GM18502 (cell line): ENCODE data around the gene SAP30.
A peak's percentile ranks its signal among the peaks of the same experiment; 100 is the strongest.

Experiments used
- ATAC-seq: cut with Tn5 transposase; IDR thresholded peaks from one replicate; pipeline ENCODE4 v1.9.1; 2021; ENCODE audit warnings: mild to moderate bottlenecking; ENCODE audit not compliant: unreplicated experiment, poor library complexity

The SAP30 gene

GRCh38 chr4:173411106-173411693, 40.4 kb downstream of the SAP30 start:
- no peak for ATAC-seq

- ATAC-seq = no peak
Observed at GRCh38 chr4:173413036-173413435, 42.3 kb downstream of the SAP30 start.

- ATAC-seq = no peak
Observed at GRCh38 chr4:173414456-173414855, 43.7 kb downstream of the SAP30 start.

DNA sequence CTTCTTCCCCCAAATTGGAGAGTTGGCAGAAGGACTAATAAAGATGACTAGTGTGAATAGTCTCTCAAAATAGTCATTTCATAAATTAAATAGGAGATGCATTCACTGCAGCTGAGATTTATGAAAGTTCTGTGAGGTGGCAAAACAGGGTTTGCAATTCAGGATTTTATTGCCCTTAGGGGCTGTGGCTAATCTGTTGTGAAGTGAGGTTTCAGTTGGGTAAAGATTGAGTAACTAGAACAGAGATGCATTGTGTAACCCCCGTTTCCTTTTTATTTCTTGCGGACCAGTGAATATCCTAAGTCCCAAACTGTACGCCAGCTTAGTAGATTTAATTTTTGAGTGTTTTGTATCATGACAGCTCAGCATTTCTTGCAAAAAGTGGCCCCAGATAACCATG, 44.3 kb downstream of the SAP30 start:
- ATAC-seq = no peak

DNA sequence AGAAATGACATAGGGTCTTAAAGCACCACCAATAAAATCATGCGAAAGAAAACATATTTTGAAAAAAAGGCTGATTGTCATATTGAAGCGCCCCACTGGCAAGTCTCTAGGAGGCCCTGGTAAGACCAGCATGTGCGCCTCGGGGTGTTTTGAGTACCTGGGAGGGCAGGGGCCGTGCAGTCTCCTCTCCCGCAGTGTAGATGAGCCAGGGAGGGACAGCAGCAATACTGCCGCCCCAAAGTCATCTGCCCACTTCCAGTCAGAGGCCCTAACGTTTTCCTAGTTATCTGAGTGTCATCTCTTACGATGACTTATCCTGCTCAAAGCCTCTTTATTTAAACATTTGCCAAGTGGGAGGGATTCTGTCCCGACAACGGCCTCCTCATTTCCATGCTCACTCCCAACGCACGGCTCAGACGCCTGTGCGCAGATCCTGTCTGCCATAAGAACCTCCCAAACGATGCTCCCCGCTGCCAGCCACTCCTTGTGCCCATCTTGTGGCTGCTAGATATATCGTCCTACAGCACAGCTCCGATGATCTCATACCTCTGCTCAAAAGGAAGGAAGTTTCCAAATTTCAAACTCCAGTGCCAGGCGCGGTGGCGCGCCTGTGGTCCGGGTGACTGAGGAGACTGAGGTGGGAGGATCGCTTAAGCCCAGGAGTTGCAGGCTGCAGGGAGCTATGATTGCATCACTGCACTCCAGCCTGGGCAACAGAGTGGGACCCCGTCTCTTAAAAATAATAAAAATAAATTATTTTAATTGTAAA, 45.3 kb downstream of the SAP30 start:
- ATAC-seq = no peak

- no peak for ATAC-seq
Observed at GRCh38 chr4:173417833-173418232, 47.1 kb downstream of the SAP30 start.

DNA sequence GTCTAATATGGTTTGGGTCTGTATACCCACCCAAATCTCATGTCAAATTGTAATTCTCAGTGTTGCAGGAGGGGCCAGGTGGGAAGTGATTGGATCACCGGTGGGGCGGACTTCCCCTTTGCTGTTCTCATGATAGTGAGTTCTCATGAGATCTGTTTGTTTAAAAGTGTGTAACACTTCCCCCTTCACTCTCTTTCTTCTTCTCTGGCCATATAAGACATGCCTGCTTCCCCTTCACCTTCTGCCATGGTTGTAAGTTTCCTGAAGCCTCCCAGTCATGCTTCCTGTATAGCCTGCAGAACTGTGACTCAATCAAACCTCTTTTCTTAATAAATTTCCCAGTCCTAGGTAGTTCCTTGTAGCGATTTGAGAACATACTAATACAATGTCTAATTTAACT, 47.9 kb downstream of the SAP30 start:
- ATAC-seq = no peak

GRCh38 chr4:173420324-173420752, 49.6 kb downstream of the SAP30 start:
- ATAC-seq = peak; percentile 63

GRCh38 chr4:173420801-173421200, 50.0 kb downstream of the SAP30 start:
- no peak for ATAC-seq

GRCh38 chr4:173424899-173425805, 54.4 kb downstream of the SAP30 start:
- no peak for ATAC-seq

DNA sequence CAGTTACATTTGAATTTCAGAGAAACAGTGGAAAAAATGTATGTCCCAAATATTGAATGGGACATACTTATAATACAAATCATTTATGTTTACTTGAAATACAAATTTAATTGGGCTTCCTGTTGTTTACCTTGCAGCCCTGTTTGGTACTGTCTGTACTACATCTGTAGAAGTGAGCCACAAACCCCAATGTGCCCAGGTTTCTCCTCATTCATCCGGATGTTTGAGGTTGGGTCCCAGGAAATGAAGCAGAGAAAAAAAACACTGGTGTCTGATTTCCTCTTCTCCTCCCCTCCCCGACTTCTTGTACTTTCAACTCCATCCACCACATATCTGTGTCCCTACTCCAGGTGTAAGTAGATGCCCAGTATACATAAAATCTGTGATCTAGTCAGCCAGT, 55.3 kb downstream of the SAP30 start:
- no peak for ATAC-seq
